ENCODE measurements around the gene TRIP4.
"Not testable (repeated sequence)": the region's sequence is repeated elsewhere in the genome, so short reads cannot be mapped to it uniquely, and the experiment has no call there.

The TRIP4 gene

DNA sequence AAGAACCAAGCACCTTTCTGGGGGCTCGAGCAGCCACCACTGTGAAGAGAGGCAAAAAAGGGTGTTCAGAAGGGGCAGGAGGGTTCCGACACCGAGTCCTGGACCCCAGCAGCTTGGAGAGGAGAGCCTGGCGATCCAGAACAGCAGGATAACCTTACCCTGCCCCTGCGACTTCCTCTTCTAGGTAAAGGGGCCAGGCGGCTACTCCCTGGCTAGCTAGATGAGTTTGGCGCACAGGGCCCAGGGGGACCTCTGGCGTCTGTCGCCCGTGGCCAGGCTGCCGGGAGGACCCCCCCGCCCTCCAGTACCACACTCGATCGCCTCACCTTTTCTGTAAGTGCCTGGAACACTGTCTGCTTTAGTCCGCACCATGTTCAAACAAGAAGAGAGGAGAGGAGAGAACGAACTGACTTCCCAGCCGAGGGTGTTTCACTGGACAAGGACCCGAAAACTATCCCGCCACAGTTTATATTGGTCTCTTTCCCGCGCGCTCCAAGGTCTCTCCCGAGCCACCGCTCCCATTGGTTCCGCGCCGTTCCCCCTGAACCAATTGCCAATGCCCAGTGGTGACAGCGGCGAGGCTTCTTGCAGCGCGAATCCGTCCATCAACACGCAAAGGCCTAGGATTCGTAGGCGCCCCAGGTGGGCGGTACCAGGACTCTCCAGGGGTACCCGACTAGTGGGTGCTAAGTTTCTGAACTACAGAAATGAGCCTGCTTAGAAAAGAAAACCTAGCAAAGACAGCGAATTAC lies 6.5 kb upstream of the TRIP4 start, which contains the start of gene PCLAF:
PCLAF (minus strand) TSS at position 442 of the 752 bp plus-strand sequence; CDS start at position 372, 70 bp downstream.
- DNase-seq = peak; percentile 87 to 98 (median 97)

DNA sequence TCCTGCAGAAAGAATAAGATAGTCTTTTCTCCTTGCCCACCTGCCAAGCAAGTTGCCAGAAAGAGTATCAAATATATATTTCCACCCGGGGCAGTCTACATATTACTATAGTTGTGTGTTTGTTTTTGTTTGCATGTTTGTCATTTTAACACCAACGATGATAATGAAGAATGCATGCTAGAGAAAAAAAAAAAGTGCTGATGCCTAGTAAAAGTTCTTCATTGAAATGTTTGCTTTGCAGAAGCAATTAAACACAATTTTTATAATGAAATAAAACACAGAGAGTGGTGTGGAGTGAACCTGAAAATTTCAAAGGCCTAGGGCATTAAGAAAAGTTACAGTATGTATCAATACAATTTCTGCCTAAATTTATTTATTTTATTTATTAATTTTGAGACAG lies 3.9 kb upstream of the TRIP4 start:
- no peak for DNase-seq

DNA sequence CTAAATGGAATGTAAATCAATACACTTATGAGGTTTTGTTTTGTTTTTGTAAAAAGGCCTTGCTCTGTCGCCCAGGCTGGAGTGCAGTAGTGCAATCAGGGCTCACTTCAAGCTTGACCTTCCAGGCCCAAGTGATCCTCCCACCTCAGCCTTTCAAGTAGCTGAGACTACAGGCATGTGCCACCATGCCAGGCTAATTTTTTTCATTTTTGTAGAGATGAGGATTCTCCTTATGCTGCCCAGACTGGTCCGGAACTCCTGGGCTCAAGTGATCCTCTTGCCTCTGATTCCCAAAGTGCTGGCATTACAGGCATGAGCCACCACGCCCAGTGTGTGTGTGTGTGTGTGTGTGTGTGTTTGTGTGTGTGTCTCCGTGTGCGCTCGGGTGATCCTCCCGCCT lies 1.3 kb upstream of the TRIP4 start:
- no peak for DNase-seq

DNA sequence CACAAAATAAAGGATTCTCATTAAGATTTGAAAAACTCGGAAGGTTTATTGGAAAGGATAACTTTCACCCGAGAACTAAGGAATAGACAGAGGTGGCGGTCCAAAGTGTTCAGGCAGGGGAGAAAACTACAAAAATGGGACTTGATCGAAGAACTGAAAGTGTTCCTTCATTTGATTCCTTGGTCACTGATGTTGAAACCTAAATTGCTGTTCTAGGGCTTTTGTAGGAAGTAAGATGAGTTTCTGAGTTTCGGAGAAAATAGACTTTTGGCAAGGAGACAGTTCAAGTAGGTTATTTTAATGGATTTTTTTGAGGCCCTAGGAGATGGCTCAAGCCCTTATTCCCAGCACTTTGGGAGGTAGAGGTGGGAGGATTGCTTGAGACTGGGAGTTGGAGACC lies 1.4 kb downstream of the TRIP4 start:
- no peak for DNase-seq

DNA sequence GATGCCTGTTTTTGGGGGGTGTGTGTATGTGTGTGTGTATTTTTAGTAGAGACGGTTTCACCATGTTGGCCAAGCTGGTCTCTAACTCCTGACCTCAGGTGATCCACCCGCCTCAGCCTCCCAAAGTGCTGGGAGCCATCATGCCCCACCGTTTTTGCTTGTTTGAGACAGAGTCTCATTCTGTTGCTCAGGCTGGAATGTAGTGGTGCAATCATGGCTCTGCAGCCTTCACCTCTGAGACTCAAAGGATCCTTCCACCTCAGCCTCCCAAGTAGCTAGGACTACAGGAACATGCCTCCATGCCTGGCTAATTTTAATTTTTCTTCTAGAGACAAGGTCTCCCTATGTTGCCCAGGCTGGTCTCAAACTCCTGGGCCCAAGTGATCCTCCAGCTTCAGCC lies 4.8 kb downstream of the TRIP4 start:
- not testable (repeated sequence) for DNase-seq

DNA sequence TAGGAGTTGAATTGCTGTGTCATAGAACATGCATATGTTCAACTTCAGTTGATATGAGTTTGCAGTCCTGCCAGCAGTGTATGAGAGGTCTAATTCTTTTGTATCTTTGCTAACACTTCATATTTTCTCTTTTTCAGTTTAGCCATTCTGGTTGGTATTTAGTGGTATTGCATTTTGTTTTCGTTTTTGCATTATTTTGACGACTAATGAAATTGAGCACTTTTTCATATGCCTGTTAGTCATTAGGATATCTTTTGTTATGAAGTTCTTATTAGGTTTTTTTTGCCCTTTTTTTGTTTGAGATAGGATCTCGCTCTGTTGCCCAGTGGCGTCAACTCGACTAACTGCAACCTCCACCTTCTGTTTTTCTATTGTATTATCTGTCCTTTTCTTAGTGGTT lies 9.2 kb downstream of the TRIP4 start:
- DNase-seq = no peak

DNA sequence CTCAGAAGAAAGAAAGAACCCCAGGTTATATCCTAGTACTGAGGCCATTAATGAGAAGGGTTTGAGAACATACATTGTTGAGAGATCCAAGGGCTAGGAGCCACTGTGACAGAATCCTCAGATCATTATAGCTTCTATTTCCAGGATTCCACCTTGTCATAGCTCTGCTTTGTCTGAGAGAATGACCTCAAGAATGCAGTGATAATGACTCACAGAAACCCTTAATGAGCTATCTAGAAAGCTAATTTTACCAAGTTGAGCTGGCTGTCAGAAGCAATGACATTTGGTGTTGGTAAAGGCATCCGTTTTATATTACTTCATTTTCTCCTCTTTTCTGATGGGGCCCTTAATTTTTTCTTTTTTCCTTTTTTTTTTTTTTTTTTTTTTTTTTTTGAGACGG lies 10.9 kb downstream of the TRIP4 start:
- DNase-seq = no peak

DNA sequence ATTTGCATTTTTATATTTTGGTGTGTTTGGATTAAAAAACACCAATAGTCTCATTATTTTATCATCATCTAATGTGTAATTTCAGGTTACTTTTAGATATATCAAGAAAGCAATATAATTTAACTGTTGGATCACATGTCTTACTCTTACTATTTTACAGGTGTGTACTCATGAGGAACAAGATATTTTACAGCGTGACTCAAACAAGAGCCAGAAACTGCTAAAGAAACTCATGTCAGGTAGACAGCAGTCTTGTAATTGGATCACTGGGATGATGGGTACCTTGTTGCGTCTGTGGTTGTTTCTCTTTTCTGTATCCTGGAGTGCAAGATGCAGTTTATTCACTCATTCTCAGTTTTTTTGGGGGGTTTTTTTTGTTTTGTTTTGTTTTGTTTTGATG lies 12.9 kb downstream of the TRIP4 start:
- DNase-seq = no peak

DNA sequence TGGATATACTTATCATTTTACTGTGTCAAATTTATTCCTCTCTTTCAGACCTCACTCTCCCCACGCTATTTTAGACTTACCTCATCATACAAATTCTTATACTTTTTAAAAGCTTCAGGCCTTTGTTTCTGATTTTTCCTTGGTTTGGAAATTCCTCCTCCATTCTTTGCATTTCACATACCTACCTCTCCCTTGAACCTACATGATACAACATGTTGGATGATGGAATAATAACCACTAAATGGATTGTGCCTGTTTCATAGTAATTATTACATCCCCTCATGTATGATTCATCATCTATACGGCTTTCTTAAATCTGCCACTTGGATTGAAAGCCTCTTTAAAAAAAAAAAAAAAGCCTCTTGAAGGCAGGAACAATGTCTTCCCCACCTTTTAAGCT lies 24.6 kb downstream of the TRIP4 start:
- DNase-seq = no peak

DNA sequence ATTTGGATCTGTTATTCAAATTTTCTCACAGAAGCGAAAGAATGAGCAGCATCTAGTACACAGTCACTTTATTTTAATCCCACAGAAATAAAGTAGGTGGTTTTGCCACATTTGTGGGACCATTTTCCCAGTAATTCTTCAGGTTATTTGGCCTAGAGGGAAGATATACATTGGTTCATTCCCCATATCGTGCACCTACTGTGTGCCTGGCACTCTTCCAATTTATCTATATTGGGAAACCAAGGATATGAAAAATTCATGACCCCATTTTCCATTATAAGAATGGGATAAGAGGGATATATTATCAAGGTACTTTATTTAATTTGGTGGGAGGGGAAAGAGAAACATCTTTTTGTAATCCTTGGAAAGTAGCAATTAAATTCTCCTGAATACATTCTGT lies 35.1 kb downstream of the TRIP4 start:
- no peak for DNase-seq

DNA sequence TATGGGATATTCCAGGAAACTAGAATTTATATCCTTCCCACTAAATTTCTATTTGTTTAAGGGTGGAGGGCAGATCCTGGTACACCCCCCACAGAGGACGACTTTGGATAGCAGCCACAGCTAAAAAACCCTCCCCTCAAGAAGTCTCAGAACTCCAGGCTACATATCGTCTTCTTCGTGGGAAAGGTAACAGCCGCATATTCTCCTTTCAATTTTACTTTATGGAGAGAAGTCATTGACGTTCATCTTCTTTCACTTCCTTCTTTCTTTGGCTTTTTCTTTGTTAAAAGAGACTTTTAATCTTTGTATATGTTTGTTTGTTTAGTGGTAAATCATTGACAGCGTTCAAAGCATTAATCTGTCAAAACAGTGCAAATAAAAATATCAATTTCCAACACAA lies 36.3 kb downstream of the TRIP4 start:
- no peak for DNase-seq

DNA sequence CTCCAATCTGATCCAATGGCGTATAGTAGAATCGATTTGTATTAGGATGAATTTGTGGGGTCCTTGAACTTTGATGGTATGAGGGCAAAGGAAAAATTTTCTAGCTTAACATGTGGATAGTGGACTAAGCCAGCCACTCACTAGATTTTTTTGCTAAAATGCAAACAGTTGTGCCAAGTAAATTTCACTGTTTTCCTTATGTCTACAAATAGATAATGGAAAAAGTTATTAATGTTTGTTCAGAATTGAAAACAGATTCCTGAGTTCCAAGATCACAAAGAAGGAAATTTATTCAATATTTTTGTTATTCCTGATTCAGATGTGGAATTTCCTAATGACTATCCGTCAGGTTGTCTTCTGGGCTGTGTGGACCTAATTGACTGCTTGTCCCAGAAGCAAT lies 37.6 kb downstream of the TRIP4 start:
- no peak for DNase-seq

DNA sequence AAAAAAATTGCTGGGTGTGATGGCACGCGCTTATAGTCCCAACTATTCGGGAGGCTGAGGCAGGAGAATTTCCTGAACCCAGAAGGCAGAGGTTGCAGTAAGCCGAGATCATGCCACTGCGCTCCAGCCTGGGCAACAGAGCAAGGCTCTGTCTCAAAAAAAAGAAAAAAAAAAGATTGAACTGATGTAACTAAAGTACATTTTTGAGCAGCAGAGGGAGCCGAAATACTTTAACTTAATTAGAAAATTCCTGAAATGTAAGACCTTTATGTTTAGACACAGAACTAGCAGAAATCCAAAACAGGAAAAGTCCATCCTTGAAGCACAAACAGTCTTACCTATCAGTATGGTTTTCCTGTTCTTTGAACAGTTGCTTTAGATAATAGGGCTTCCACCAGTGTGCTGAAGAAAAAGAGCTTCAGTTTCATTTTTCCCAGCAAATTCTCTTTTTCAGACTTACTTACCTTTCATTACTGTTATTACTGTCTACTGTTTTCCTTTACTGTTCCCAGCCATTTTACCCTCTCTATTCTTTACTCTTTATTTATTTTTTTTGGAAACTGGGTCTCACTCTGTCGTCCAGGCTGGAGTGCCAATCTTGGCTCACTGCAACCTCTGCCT lies 39.3 kb downstream of the TRIP4 start:
- peak in 2 of 3 experiments; percentile 5 to 46 for DNase-seq

DNA sequence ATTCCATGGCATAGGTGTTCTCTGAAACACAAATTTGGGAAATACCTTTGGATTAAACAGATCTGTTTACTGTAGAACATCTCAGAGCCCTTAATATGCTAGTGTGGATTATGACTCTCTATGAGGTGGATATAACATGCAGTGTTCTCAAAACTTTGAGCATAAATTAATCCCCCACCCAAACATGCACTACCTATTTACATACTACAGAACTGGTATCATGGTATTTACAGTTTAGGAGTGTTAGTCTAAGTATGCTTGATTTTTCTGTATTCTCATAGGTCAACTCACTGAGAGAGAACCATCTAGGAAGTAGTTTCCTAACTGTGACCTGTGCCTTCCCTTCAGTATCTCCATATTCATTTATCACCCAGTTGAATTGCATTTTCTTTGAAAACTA lies 41.8 kb downstream of the TRIP4 start:
- no peak for DNase-seq

DNA sequence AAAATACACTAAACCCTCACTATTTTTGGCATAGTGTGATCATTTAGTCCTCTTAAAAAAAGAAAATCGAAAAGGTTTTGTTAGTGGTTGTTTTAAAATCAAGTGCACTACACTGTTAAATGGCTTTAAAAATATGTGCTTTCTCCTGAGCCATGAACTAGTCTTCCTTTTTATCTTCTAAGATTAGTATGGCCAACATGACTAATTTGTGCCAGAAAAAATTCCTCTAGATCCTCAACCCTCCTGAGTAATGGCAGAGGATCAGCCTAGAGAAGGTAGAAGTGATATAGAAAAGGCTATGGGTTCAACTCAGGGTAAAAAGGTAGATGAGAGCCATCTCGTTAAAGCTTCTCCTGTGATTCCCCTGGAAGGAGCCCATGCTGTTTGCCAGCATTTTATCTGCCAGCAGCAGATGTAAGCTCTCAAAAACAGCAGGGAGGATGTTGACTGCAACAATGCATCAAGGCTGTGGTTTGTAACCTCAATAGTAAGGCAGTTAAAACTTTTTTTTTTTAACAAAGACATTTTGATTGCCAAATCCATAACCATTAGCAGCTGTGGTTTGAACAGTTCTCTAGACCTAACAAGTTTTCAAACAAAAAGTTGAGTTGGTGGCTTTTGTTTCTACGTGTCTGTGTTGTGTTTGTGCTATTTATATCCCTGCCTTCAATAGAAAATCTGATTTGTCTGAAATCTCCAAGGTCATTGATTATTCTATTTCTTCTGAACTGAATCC lies 42.5 kb downstream of the TRIP4 start:
- DNase-seq = peak; percentile 42 to 84 (median 47)

DNA sequence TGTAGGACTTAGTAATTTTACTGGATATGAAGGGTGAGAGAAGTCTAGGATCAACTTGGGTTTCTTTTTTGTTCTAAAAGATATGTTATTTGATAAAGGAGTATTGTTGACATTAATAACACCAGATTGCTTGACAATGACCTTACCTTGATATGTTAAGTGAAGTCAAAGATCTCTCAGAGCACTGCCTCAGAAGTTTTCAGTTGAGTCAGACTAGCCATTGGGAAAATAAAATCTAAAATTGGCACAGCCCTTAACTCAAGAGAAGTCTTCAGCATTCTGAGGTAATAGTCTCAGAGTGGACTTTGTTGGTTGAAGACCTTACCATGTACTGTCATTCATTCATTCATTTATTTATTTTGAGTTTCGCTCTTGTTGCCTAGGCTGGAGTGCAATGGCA lies 50.3 kb downstream of the TRIP4 start:
- DNase-seq = no peak

DNA sequence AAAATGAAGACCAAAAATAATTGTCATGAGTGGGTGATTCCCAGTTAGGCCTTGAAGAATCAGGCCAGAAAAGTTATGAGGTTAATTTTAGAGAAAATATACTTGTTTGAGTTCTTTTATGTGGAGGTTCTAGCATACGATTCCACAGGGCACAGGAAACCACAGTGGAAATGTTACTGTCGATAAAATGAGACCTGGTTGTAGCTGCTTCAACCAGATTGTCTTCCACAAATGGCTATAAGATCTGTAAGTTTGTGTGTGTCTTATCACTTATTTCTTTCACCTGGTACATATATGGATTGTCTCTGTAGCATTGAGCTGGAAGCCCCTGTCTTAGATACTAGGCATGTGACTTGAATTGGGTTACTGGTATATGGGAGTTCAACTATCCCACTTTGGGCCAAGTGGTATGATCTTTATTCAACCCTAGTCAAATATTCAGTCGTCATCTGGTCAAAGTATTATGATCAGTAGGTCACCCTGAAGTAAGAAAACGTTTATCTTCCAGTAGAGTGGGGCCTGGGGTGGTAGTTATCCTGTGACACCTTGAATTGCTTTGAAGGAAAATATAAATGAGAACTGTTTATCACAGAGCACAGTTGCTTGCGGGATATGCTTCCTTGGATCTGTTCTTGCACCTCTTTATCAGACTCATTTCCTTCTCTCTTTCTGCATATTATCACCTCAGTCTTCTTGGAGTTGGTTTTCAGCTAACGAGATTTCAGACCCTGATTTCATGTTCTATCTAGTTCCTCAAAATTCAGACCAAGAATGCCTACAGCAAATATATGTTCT lies 51.2 kb downstream of the TRIP4 start:
- no peak for DNase-seq

DNA sequence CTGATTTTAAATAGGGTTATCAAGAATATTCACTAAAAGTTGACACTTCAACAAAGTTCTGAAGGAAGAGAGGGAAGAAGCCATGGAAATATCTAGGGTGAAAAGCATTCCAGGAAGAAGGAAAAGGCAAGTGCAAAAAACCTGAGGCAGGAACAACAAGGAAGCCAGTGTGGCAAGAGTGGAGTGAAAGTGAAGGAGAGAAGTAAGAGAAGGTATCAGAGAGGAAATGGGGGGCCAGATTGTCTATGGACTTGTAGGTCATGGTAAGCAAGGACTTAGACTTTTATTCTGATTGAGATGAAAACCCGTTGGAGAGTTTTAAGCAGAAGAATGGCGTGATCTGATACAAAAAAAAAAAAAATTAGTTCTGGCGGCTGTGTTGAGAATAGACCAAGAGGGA lies 54.2 kb downstream of the TRIP4 start:
- DNase-seq = no peak

DNA sequence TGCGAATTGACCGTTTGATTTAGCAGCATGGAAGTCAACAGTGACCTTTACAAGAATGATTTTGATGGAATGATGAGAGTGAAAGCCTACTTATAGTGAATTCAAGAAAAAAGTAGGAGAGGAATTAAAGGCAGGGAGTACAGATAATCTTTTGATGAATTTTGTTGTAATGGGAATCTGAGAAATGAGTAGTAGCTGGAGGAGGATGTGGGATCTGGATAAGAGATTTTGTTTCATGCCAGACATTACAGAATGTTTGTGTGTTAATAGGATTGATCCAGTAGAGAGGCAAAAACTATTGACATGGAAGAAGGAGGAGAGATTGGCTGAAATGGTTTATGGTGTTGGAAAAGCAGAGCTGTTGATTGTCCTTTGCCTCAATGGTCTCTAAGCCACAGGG lies 55.4 kb downstream of the TRIP4 start:
- no peak for DNase-seq

DNA sequence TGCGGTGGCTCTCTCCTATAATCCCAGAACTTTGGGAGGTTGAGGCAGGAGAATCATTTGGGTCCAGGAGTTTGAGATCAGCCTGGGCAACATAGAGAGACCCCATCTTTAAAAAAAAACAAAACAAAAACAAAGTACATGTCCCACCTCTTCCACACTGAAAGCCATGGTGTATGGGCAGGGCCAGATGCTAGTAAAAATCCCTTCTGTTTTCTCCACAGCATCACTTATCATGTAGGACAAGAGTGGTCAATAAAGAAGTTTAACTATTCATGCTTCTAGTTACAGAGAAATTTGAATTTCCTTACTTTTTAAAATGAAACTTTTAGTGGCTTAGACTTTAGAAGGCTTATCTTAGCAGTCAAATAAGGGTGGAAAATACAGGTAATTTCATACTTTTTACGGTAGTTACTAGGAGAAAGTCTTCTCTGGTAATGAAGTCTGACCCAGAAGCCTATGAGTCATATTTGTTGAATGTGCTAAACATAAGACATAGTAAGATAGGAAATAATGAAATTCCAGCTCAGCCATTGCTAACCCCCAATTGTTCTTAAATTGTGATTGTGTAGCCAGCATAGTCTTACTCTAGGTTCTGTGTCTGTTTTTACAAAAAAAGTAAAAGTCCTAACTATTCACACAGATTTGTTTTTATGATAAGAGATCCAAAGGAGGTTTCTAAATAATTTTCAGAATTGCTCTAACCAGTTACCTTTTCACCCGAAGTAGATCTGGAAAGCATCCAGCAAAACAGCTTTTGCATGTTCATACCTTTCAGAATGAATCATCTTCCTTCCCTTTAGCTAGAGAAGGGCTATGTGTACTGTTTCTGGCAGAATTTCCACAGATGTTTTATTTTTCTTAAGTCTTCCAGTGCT lies 56.3 kb downstream of the TRIP4 start:
- no peak for DNase-seq

DNA sequence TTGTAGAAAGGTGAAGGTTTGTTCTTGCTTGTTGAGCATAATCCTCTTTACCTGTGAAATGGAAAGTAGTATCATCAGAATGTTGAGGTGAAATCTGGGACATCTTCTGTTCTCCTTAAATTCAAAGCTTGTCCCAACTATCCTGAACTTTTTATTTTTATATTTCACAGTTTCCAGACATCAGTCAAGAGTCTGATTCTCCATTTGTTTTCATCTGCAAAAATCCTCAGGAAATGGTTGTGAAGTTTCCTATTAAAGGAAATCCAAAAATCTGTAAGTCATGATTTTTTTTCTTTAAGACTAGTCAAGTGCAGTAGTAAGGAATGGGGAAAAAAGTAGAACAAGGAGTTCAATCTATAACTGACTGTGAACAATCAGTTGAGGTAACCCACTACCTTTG lies 57.2 kb downstream of the TRIP4 start:
- no peak for DNase-seq
